Measurements from ENCODE around the gene PSME3IP1.
"Not testable (repeated sequence)": the region's sequence is repeated elsewhere in the genome, so short reads cannot be mapped to it uniquely, and the experiment has no call there.

Gene PSME3IP1

DNA sequence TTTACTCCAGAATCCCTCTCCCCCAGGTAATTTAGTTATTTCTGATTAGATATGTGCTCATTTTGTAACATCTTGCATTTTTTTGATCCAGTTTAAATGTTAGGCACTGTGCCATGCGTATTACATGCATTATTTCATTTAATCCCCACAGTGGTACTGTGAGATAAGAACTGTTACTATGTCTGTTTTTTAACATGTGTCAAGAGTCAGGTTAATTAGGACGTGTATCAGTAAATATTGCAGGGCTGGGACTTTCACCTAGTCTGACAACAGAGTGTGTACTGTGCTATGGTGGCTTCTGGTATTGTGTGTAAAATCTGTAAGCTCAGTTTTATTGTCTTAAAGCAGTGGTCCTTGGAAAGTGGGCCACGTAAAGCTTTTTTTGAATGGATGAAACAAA, 10.9 kb upstream of the PSME3IP1 start:
- no peak for DNase-seq

DNA sequence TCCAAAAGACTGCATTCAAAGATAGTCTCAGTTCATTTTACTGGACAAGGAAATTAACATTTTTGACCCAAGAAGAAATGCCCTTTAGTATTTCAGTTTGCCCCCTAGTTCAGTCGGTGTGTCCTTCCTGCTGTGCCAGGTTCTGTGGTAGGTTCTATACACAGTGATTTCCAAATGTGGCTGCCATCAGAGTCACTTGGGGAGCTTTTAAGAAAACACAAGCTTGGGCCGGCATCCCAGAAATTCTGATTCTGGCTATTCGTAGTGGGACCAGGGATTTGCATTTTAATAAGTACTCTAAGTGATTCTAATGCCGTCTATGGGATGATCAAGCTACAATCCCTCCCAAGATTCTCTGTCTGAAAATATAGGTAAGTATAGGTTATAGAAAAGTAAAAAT, 10.4 kb upstream of the PSME3IP1 start:
- DNase-seq, result no peak

DNA sequence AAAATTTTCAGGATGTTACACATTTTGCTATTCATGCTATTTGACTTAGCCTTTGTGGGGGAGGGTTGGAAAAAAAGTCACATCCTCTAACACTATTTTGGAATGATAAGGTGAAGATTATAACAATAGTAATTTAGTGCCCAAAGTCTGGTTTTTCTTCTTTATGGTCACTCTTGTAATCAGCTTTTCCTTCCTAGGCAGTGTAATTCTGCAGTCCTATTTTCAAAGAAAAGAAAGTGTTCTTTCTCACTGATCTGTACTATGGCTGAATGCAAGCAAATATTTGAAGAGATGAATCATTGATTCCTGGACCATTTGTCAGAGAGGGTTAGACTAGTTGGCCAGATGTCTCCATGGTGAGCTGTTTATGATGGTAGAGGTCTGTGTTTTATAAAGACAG, 8.7 kb upstream of the PSME3IP1 start:
- no peak for DNase-seq

DNA sequence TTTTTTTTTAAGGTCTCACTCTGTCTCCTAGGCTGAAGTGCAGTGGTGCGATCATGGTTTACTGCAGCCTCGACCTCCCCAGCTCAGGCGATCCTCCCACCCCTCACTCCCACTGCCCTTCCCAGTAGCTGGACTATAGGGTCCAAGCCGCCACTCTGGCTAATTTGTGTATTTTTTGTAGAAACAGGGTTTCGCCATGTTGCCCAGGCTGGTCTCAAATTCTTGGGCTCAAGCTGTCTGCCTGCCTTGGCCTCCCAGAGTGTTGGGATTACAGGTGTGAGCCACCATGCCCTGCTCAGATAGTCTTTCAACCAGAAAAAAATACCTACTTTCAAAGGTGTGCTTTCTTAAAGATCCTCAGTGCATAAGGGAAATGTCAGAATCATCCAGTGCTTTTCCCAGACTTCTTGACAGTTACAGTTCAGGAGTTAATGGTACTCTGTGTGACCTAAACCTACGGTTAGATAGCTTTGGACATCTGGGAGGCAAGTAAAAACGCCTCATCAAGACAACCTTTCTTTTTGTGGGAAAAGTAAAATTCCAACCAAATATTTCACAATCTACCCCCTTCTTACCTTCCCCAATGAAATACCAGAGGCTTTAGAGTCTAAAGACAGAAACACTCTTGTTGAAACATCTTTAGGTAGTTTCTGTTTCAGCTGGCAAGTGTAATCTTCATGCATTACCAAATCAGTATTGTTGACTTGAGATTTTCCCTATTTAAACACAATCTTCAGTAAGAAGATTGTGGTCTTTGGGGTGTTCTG, 7.1 kb upstream of the PSME3IP1 start:
- no peak for DNase-seq

DNA sequence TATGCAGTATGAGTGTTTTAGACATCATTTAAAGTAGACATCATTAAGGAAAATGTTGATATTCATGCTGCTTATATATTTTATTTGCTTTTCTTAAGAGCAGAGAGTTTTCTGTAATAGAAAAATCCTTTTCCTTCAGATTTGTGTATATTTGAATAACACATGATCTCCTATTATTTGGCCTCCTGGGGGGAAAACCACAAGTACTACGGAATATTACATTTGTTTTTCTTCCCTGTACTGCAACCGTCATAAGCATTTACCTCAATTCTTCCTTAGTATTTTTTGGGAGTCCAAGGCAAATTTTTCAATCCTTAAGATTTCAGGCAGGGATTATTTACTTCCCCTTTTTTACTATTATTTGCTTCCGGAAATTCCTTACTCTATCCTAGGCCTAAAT, 6.3 kb upstream of the PSME3IP1 start:
- DNase-seq, result no peak

DNA sequence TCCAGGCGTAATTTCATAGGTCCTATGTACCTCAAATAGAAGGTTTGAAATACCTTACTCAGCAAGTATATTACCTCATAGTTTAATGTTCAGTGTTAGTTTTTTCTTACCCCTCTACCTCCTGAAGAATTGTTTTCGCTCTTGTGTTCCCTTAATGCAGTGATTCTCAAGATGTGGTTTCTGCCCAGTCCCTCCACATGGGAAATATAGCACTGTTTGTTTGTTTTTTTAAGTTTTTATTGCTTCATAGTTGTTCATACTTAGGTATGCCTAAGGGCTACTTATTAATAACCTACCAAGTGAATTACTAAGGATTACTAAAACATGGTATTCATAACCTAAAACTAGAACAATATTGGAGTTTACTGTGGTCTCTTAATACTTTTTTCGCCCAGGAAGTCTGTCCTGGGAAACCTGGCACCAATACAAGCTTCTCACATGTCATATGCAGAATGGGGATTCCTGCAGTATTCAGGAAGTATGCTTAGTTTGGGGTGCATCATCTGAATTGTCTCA, 5.3 kb upstream of the PSME3IP1 start:
- DNase-seq, result no peak

DNA sequence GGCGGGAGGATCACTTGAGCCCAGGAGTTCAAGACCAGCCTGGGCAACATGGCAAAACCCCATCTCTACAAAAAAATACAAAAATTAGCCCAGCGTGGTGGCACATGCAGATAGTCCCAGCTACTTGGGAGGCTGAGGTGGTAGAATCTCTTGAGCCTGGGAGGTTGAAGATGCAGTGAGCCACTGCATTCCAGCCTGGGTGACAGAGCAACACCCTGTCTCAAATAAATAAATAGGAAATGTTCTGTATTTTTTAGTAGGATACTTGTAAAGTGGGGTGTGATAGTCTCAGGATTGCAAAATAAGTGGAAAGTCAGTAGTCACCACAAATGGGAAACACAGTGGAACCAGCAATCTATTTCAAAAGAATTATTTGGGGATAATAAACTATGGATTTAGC, 4.3 kb upstream of the PSME3IP1 start:
- DNase-seq, result no peak

DNA sequence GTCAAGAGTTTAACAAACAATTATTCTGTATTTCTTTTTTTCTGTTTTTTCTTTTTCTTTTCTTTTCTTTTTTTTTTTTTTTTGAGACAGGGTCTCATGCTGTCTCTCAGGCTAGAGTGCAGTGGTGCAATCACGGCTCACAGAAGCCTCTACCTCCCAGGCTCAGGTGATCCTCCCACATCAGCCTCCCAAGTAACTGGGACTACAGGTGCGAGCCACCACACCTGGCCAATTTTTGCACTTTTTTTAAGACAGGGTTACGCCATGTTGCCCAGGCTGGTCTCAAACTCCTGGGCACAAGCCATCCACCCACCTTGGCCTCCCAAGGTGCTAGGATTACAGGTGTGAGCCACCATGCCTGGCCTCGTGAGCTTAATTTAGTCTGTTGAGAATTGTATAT, 3.7 kb upstream of the PSME3IP1 start:
- not testable (repeated sequence) for DNase-seq

DNA sequence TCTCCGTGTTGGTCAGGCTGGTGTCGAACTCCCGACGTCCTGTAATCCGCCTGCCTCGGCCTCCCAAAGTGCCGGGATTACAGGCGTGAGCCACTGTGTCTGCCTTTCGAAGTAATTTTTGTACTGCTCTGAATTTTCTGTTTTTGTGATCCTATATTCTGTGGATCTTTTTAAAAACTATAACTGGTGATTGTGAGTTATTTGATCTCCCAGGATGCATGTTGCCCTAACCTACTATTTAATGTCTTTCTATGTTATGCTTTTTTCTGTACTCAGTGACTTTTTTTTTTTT, 2.8 kb upstream of the PSME3IP1 start:
- no peak for DNase-seq

DNA sequence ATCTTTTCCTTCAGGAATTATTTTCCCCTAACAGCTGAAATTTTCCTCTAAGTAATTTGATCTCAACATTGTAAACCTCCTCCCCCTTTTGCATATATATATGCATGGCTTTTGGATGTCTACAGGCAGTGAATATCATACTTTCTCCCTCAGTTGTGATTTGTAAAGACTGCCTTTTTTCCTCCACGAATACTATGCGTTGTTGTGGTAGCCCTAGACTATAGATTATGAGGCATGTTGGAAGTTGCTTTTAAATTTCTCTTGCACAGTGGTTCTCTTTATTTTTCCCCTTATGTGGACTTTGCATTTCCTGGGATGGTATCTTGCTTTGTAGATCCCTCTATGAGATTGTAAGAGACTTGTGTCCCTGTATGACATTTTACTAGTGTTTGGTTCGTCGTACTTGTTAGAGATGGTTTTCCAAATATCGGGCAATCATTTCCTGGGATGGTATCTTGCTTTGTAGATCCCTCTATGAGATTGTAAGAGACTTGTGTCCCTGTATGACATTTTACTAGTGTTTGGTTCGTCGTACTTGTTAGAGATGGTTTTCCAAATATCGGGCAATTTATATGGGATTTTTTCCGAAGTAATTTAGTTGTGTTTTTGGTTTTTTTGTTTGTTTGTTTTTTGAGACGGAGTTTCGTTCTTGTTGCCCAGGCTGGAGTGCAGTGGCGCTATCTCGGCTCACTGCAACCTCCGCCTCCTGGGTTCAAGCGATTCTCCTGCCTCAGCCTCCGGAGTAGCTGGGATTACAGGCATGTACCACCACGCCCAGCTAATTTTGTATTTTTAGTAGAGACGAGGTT, 2.3 kb upstream of the PSME3IP1 start:
- not testable (repeated sequence) for DNase-seq

DNA sequence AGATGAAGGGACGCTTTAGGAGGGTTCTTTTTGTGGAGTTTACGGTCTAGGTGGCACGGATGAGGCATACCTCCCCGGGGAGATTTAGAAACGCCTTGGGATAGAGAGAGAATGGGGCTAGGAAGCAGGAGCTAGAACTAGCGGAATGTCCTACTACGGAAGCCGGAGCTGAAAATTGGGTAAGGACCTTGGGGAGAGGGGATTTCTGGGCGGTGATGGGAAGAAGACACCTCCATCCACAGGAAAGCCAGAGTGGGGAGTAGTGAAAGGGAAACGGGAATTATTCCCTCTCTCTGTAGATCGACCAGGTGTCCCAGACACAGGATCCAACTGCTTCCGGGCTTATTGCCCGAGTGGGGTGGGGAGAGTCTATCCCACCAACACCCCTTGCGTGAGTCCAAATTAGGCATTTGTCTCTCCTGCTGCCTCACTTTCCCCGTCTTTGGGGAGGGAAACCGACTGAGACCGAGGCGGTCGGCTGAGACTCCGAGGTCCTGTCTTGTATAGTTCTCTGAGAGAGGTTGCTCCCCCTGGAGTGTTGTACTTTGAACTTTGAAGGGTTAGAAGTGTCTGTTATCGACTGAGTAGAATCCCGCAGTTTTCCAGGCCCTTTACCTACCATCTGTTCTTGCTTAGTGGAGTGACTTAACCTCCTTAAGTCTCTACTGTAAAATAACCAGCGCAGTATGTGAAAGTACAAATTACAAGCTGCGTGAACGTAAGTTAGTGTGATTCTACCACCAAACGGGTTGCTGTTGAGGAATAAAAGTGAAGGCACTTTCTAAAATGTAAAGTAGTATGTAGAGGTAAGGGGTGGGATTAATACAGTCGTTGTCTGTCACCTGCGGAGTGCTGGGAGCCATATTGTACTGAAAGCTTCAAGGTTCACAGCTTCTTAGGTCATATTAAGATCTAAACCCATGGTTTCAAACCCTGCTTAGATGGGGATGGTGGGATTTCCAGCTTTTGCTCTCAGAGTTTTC, 1.3 kb upstream of the PSME3IP1 start:
- peak; percentile 20 for DNase-seq

DNA sequence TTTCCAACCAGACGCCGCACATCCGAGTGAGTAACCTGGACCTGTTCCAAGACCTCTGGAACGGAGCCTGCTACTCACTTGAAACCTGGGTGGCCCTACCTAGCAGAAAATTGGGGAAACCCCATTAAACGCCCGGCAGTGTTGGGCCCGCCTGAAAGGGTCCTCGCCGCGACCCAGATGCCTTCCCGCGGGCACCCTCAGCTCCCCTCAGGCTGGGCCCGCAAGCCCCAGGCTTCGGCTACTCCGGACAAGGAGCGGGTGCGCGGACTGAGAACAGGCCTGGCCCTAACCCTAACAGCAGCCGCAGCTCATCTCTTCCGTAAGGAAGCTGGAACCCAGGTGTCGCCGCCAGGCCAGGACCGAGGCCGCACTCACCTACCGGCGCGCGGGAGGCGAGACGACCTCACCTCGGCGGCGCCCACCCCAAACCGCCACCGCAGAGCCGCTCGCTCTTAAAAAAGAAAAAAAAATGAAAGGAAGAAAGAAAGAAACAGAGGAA, 344 bp downstream of the PSME3IP1 start:
- no peak for DNase-seq

DNA sequence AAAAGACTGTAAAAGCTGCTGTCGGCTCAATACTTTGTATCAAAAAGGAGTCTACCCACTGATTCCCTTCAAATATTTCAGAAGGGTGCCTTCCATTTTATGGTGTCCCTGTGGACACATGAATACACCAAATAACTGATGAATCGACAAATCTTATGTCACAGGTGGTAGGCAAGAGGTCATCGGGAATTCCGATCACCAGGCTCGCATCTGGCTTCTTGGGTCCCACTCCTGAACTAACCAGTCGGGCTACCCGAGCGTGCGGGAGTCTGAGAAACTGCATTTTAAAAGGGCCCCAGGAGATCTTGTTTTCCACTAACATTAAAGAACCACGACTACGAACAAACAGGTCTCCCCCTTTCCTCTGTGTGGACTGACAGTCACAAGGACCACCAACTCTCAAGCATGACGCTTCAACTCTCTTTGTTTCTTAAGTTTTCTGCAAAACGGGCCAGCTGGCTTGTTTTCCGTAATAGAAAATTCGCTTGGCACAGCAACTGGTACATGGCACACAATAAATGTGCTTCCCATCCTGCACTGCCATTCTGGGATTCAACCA, 873 bp downstream of the PSME3IP1 start:
- DNase-seq, result no peak

DNA sequence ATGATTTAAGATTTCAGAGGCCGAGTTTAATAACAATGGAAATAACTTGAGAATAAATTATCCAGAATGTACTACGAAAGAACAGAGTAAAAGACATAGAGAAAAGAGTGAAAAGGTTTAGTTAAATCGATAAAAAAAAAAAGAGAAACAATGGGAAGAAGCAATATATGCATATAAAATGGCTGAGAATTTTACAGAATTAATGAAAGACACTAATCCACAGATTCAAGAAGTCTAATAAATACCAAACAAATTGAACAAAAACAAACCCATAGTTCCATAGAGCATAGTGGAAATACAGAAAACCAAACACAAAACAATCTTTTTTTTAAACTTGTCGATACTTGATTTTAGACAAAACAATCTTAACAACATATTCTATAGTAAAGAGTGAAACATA, 1.7 kb downstream of the PSME3IP1 start:
- no peak for DNase-seq

DNA sequence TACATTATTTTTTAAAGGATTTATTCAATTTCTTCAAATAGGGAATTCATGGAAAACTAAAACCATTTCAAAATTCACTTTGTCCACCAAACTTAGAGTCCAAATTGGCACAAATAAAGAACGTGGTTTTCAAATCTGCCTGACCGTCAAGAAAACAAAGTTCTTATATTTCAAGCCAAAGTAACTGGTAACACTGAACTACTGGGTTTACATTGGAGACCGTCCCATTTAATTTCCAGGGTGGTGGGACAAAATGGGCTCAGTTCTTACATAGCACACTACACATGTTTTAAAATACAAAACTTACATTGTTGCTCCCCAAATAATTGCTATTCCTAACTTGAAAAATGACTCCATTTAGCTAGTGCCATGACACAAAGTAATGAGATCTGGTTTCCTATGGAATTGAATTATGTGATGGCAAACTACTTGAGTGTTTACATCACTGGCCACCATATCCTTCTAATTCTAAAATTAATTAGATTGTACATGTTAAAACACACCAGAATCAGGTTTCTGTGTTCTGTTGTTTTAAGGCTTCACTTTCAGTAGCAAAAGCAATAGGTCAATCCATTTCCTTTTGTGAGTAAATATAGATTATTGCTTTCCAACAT, 6.5 kb downstream of the PSME3IP1 start:
- no peak for DNase-seq

DNA sequence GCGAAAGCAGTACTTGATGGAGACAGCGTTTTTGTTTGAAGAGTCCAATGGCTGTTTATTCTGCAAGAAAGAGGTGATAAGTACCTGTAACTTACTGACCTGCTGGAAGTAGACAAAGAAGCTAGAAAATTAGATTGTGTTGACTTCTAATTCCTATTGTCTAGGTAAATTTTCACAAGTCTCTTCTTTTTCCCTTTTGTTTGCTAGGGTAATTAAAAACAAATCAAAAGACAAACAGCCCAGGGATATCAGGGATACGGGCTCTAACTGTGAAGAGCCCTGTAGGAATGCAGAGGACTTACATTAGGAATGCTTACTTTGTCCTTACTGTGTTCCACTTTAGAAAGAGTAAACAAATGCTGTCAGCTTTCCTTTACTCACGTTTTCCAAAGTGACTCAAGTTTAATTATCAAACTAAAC, 7.0 kb downstream of the PSME3IP1 start:
- DNase-seq, result no peak

DNA sequence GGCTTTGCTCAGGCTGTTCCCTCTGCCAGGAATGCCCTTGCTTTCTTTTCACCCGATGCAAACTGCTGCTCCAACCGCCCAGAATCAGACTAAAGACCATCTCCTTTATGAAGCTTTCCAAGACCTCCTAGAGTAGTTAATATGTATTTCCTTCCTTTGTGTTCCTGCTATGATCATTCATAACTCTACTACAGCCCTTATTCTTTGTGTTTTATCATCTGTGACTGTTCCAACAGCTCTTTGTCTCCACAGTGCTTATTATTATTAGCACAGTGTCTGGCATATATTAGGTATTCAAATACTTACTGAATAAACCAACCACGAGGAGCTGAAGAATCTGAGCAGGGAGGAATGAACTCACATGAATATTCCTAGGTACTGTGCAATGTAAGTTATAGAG, 7.6 kb downstream of the PSME3IP1 start:
- DNase-seq, result no peak

DNA sequence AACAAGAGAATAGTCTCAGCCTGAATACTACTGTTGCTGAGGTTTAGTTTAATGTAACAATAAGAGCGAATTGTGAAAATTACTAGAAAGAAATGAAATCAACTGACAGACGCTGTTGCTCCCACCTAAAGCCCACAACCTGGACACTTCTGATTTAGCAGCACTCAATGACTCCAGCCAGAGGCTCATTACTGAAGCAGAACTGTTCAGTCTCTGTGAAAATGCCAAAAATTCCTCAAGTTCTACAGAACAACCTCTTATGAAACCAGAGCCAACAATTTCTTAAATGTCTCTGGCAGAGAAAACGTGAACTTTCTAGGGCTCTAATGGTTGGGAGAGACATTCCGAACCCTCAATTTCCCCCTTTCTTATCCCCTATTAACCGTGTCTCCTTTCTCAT, 9.9 kb downstream of the PSME3IP1 start:
- no peak for DNase-seq

DNA sequence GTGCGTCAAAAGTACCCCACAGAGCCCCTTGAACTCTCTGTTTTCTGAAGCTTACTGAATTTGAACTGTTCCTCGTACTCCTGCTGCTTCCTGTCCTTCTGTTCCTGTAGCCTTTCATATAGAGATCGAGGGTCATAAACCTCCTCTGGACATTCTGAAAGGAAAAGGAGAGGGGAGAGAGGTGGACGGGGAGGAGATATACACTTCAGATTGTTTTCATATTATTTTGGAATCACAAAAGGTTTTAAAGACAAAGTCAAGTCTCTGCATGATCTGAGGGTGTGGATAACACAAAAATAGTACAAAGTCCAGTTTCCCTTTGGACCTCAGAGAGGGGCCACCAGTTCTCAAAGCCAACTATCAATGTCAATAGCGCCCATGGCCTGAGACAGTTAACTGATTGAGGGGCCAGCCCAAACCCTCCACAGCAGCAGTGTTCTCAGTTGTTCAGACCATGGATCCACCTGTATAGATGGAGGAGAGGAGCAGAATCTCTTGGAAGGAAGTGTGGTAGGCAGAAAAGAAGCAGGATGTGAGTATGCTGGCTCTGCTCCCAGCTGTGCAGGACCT, 13.0 kb downstream of the PSME3IP1 start:
- DNase-seq, result no peak

DNA sequence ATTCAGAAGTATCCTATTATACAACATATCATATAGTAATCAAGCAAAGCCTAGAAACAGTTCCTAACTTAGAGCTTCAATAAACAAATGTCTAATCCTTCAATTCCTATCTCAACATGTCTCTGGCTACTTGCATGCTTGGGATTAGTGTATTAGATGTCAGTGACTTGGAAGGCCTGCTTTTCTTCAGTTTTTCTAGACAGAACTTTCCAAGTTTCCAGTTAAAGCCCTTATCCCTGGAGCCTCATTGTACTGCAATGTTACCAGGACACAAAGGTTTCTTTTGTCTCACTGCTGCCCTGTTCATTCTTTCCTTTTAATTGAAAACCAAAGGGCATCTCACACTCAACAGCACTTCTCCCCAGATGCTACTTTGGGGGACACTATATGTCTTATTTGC, 16.5 kb downstream of the PSME3IP1 start:
- DNase-seq, result no peak

DNA sequence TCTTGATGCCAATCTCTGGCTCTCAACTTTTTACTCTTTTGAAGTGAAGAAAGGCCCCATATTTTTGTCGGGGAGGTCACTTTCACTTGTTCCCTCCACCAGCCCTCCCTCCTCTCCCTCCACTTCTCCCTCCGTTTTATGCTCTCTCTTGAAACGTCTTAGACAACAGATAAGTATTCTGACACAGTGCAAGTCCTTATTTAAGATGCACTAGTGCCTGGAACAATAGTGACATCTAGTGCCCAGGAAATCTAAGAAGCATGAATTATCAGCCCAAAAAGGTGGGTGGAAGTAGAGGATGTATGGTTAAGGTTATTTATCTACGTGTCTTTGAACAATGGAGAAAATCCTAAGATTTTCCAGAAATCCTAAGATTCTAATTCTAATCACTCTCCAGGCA, 17.9 kb downstream of the PSME3IP1 start:
- DNase-seq, result peak; percentile 45

DNA sequence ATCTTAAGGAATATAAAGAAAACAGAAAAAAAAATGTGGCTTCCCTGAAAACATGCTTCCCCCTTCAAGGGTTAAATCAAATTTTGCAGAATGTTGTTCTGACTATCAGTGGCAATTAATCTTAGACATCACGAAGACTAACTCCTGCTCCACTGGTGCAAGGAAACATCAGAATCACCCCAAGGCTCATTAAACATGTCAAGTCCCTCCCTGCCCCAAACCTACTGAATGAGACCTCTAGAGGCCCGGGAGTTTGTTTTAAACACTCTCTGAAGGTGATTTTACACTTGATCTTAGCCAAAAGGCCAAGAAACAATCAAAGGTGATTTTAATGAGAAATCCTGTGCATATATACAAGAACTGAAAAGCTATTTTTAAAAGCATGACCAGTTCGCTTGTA, 18.3 kb downstream of the PSME3IP1 start:
- no peak for DNase-seq
